DOHH2 (cell line): ENCODE data around the gene IQCC.

Experiments
- EZH2phosphoT487 ChIP-seq: fragments of 200-600 bp; sonication (generic); IDR thresholded peaks from 2 replicates; pipeline ENCODE4 v1.6.1; 2017; ENCODE audit warnings: borderline replicate concordance, mild to moderate bottlenecking, antibody characterized with exemption, low read length, moderate library complexity, mixed read lengths
- TF ChIP-seq, protein P1 (sequence below): fragments of 200-600 bp; sonication (generic); IDR thresholded peaks from one replicate; pipeline ENCODE4 v1.5.1; 2014; ENCODE audit warnings: antibody characterized with exemption, mild to moderate bottlenecking, low read depth, low read length; ENCODE audit not compliant: poor library complexity, severe bottlenecking

DNA sequence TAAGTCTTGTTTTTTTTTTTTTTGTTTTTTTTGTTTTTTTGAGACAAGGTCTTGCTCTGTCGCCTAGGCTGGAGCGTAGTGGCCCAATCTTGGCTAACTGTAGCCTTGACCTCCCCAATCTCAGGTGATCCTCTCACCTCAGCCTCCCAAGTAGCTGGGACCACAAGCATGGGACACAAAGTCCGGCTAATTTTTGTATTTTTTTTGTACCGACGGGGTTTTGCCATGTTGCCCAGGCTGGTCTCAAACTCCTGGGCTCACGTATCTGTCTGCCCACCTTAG lies 51.7 kb downstream of the IQCC start:
- TF ChIP-seq, protein P1, sequence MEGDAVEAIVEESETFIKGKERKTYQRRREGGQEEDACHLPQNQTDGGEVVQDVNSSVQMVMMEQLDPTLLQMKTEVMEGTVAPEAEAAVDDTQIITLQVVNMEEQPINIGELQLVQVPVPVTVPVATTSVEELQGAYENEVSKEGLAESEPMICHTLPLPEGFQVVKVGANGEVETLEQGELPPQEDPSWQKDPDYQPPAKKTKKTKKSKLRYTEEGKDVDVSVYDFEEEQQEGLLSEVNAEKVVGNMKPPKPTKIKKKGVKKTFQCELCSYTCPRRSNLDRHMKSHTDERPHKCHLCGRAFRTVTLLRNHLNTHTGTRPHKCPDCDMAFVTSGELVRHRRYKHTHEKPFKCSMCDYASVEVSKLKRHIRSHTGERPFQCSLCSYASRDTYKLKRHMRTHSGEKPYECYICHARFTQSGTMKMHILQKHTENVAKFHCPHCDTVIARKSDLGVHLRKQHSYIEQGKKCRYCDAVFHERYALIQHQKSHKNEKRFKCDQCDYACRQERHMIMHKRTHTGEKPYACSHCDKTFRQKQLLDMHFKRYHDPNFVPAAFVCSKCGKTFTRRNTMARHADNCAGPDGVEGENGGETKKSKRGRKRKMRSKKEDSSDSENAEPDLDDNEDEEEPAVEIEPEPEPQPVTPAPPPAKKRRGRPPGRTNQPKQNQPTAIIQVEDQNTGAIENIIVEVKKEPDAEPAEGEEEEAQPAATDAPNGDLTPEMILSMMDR, result no peak
- TF ChIP-seq EZH2phosphoT487, result no peak
